ENCODE measurements around the gene OLFML2A. TPM values are rescaled to one million over a fixed set of nuclear protein-coding genes. Genes with fewer than 3 reads are reported as not detected.

Gene OLFML2A
- total and polyA plus RNA-seq, 2 of the 4 experiments (the other 2 are of a cell fraction): 2.0 to 5.9 TPM

- Histone ChIP-seq H3K9me1 (ENCODE audit: insufficient read depth, low read length) (no peaks in the 10 kb centered on the region; the same call in none of the 2 replicates), H3K18ac (ENCODE audit: low read depth, low read length) (no peak overlapping the region), H3K9ac (ENCODE audit: low read depth, low read length) (no peak overlapping the region), H3K4me3 (ENCODE audit: insufficient read depth, low read depth, low read length) (no peak overlapping the region), H3K14ac (replicated peaks; ENCODE audit: low read depth, low read length) (peak overlapping the region; percentile 56), H3K4me2 (ENCODE audit: low read depth, low read length) (peak overlapping the region; percentile 48; the same call in 1 of the 2 replicates), H4K20me1 (ENCODE audit: insufficient read depth, low read length) (peaks cover 5% of the 10 kb centered on the region; the same call in 1 of the 2 replicates), H3K27me3 (ENCODE audit: control insufficient read depth, insufficient read depth, low read length) (no peaks in the 10 kb centered on the region; the same call in 1 of the 2 replicates), H3K27ac (ENCODE audit: insufficient read depth, low read length) (peak overlapping the region; percentile 41; the same call in 1 of the 2 replicates), H3K23ac (ENCODE audit: low read depth, low read length) (0 out of 2 replicates have a peak overlapping the region, but pooled peaks have one; percentile 37), H3K4ac (ENCODE audit: low read depth, low read length) (0 out of 2 replicates have a peak overlapping the region, but pooled peaks have one; percentile 7), H2BK120ac (ENCODE audit: low read depth, low read length) (0 out of 2 replicates have a peak overlapping the region, but pooled peaks have one; percentile 7), H3K56ac (ENCODE audit: extremely low read depth, insufficient read depth, low read length) (no peak overlapping the region), H4K8ac (ENCODE audit: low read depth in 2 of 2, low read length in 2 of 2) (peak overlapping the region in 1 of 2 experiments; percentile 42; a peak in 1 of 4 replicates), H3K9me3 (ENCODE audit: control insufficient read depth, insufficient read depth, low read length) (no peaks in the 10 kb centered on the region), H2BK5ac (ENCODE audit: low read depth, low read length, poor library complexity, severe bottlenecking) (peak overlapping the region; percentile 64), H2AFZ (replicated peaks; ENCODE audit: low read length, poor library complexity) (no peak overlapping the region), H2BK20ac (ENCODE audit: low read depth, low read length) (0 out of 2 replicates have a peak overlapping the region, but pooled peaks have one; percentile 36), H3K4me1 (ENCODE audit: control insufficient read depth, insufficient read depth, low read length) (peaks cover 10% of the 10 kb centered on the region), H3K79me1 (ENCODE audit: low read depth in 1 of 2, low read length in 2 of 2) (no peaks in the 10 kb centered on the region), H4K5ac (ENCODE audit: low read depth, low read length) (no peak overlapping the region; the same call in 1 of the 2 replicates), H2AK9ac (replicated peaks; ENCODE audit: low read depth, low read length, poor library complexity) (no peak overlapping the region), H4K91ac (ENCODE audit: insufficient read depth, low read depth, low read length) (0 out of 2 replicates have a peak overlapping the region, but pooled peaks have one; percentile 1), H2AK5ac (ENCODE audit: low read depth, low read length) (no peak overlapping the region), H2BK15ac (ENCODE audit: low read depth, low read length) (no peak overlapping the region), H3K36me3 (ENCODE audit: control insufficient read depth, insufficient read depth, low read length) (no peaks in the 10 kb centered on the region)
- DNase-seq: peak; percentile 82
- POLR2A ChIA-PET (ENCODE audit: unreplicated experiment): no interaction called here
- dilution Hi-C loops (cut with HindIII; ENCODE audit: low sequenced_read_pairs, unreplicated experiment): no loop called here
- BruUV-seq (replicated peaks): no TSS peak
- WGBS, 2 experiments (ENCODE audit: extremely low coverage in 2 of 2, insufficient read length in 1 of 2): no CpG with 5 or more reads among the region's 2 CpGs
- intact Hi-C loops (cut with micrococcal nuclease): loop anchor here (5.0 kb wide), 2 partner anchors 197 to 332 kb away; partner anchors contain the start of gene PSMB7
- CTCF ChIA-PET: interaction anchor here (1.0 to 1.2 kb wide), 2 partner anchors 10 to 38 kb away, joined by 3 to 4 read pairs; no protein-coding TSS in a partner anchor
- ATAC-seq (ENCODE audit: low read depth): peak; percentile 84
- in situ Hi-C loops (cut with MboI; ENCODE audit: low sequenced_read_pairs): loop anchor here (10.0 kb wide), 1 partner anchor 335 kb away; the partner anchor contains the start of gene PSMB7
- TF ChIP-seq ELK1 (IDR thresholded peaks at IDR 0.05; ENCODE audit: borderline replicate concordance, low read depth, low read length) (no peak), NFE2L2 (IDR thresholded peaks at IDR 0.05; ENCODE audit: low read depth, low read length) (no peak), FOS (IDR thresholded peaks at IDR 0.05; ENCODE audit: low read depth, low read length) (no peak), CEBPB (IDR thresholded peaks at IDR 0.05; ENCODE audit: low read depth, low read length) (no peak), POLR2A (IDR thresholded peaks at IDR 0.05; ENCODE audit: low read depth, low read length) (no peak), RAD21 (IDR thresholded peaks at IDR 0.05; ENCODE audit: low read length) (no peak), RCOR1 (IDR thresholded peaks at IDR 0.05; ENCODE audit: insufficient replicate concordance, low read length) (no peak), USF2 (IDR thresholded peaks at IDR 0.05; ENCODE audit: low read depth, low read length) (no peak), MAZ (IDR thresholded peaks at IDR 0.05; ENCODE audit: borderline replicate concordance, low read depth, low read length) (no peak), BHLHE40 (IDR thresholded peaks at IDR 0.05; ENCODE audit: low read depth, low read length) (no peak), SMC3 (IDR thresholded peaks at IDR 0.05; ENCODE audit: low read depth, low read length) (no peak), CTCF (conservative IDR thresholded peaks at IDR 0.05; ENCODE audit: low read depth, low read length) (no peak), RFX5 (IDR thresholded peaks at IDR 0.05; ENCODE audit: low read depth, low read length) (no peak), MAFK (IDR thresholded peaks at IDR 0.05; ENCODE audit: low read depth, low read length) (no peak), CHD1 (IDR thresholded peaks at IDR 0.05; ENCODE audit: low read depth, low read length) (no peak)
Observed at GRCh38 chr9:124749781-124750180, 27.2 kb upstream of the OLFML2A start.
